Osteoblast (primary cell): Measurements from ENCODE around the gene SLC9A3. TPM values are rescaled to one million over a fixed set of nuclear protein-coding genes. Genes with fewer than 3 reads are reported as not detected.

ENCODE experiments used
- DNase-seq: peaks from one replicate; pipeline ENCODE4 v3.0.0; 2011; ENCODE audit warnings: low spot score, mixed read lengths; ENCODE audit not compliant: insufficient read length; ENCODE audit errors: missing footprints
- H2AFZ ChIP-seq: 2 replicates; pipeline ENCODE4 v1.6.0; 2011; ENCODE audit warnings: mild to moderate bottlenecking, low read length
- H3K27ac ChIP-seq: 2 replicates; pipeline ENCODE4 v1.5.1; 2011; ENCODE audit warnings: mild to moderate bottlenecking, low read depth, low read length, moderate library complexity
- H3K27me3 ChIP-seq: 2 replicates; pipeline ENCODE4 v1.6.0; 2012; ENCODE audit warnings: mild to moderate bottlenecking, control low read depth, inconsistent platforms, low read length, moderate library complexity; ENCODE audit not compliant: insufficient read depth
- H3K36me3 ChIP-seq: 2 replicates; pipeline ENCODE4 v1.5.1; 2011; ENCODE audit warnings: mild to moderate bottlenecking, low read length, control low read depth, moderate library complexity; ENCODE audit not compliant: insufficient read depth
- H3K4me1 ChIP-seq: 2 replicates; pipeline ENCODE4 v1.5.1; 2011; ENCODE audit warnings: mild to moderate bottlenecking, low read length, control low read depth, moderate library complexity; ENCODE audit not compliant: insufficient read depth
- H3K4me2 ChIP-seq: 2 replicates; pipeline ENCODE4 v1.6.0; 2011; ENCODE audit warnings: mild to moderate bottlenecking, low read length; ENCODE audit not compliant: insufficient read depth
- H3K4me3 ChIP-seq: fragments of 200-600 bp; sonication (generic); 3 replicates; pipeline ENCODE4 v1.5.1; 2012; ENCODE audit warnings: mild to moderate bottlenecking, low read length, inconsistent platforms; ENCODE audit not compliant: insufficient read depth
- H3K79me2 ChIP-seq: 2 replicates; pipeline ENCODE4 v1.6.0; 2012; ENCODE audit warnings: mild to moderate bottlenecking, low read length, control low read depth, inconsistent platforms; ENCODE audit not compliant: insufficient read depth
- H3K9me3 ChIP-seq: 2 replicates; pipeline ENCODE4 v1.5.1; 2011; ENCODE audit warnings: low read depth, low read length, control low read depth
- H4K20me1 ChIP-seq: 2 replicates; pipeline ENCODE4 v1.6.0; 2012; ENCODE audit warnings: mild to moderate bottlenecking, low read length, control low read depth; ENCODE audit not compliant: insufficient read depth
- CTCF ChIP-seq: IDR thresholded peaks from 2 replicates; pipeline ENCODE4 v1.5.1; 2011; ENCODE audit warnings: mild to moderate bottlenecking, low read depth, low read length, moderate library complexity; ENCODE audit errors: extremely low read depth
- total RNA-seq: library from RNA; depleted of rRNA; stranded (reverse); fragments of >200 nt; gene quantifications from 2 replicates; pipeline ENCODE4 v1.2.3, GENCODE V29; 2012

The SLC9A3 gene
- total RNA-seq, 1 donor: 1.4 TPM

GRCh38 chr5:473551-474192 lies 50.6 kb downstream of the SLC9A3 start:
- Histone ChIP-seq H3K4me3 (peak overlapping the region; percentile 78), H3K27ac (peak overlapping the region; percentile 28), H2AFZ (no peak overlapping the region), H3K36me3 (peaks cover 17% of the 10 kb centered on the region), H4K20me1 (peaks cover 30% of the 10 kb centered on the region), H3K4me1 (peaks cover 12% of the 10 kb centered on the region), H3K27me3 (peaks cover 28% of the 10 kb centered on the region), H3K79me2 (peaks cover 20% of the 10 kb centered on the region), H3K4me2 (peak overlapping the region; percentile 85), H3K9me3 (no peaks in the 10 kb centered on the region)
- no peak for TF ChIP-seq CTCF
- peak; percentile 95 for DNase-seq

- peak overlapping the region; percentile 61 for H3K27ac ChIP-seq
- H2AFZ ChIP-seq: peak overlapping the region; percentile 47
- peaks cover 20% of the 10 kb centered on the region for H3K79me2 ChIP-seq
Measured at GRCh38 chr5:472656-473550, 51.3 kb downstream of the SLC9A3 start.

GRCh38 chr5:472076-472655 lies 52.1 kb downstream of the SLC9A3 start:
- Histone ChIP-seq H3K4me1 (peaks cover 12% of the 10 kb centered on the region), H3K36me3 (peaks cover 17% of the 10 kb centered on the region), H3K4me2 (peak overlapping the region; percentile 90), H3K27me3 (peaks cover 24% of the 10 kb centered on the region), H4K20me1 (peaks cover 25% of the 10 kb centered on the region), H3K27ac (peak overlapping the region; percentile 61), H2AFZ (peak overlapping the region; percentile 47), H3K4me3 (peak overlapping the region; percentile 83), H3K9me3 (no peaks in the 10 kb centered on the region), H3K79me2 (peaks cover 20% of the 10 kb centered on the region)
- no peak for TF ChIP-seq CTCF
- DNase-seq: peak; percentile 98

More at GRCh38 chr5:472656-473550, 51.3 kb downstream of the SLC9A3 start:
- Histone ChIP-seq H3K27me3 (peaks cover 28% of the 10 kb centered on the region), H4K20me1 (peaks cover 30% of the 10 kb centered on the region), H3K4me2 (peak overlapping the region; percentile 90), H3K9me3 (no peaks in the 10 kb centered on the region), H3K4me1 (peaks cover 12% of the 10 kb centered on the region), H3K4me3 (peak overlapping the region; percentile 83), H3K36me3 (peaks cover 17% of the 10 kb centered on the region)
- DNase-seq: peak; percentile 100
- no peak for TF ChIP-seq CTCF

GRCh38 chr5:471750-472058 lies 52.5 kb downstream of the SLC9A3 start:
- peak; percentile 78 for DNase-seq
- H2AFZ ChIP-seq: no peak overlapping the region
- H3K27ac ChIP-seq: no peak overlapping the region

More at GRCh38 chr5:471750-472058, 52.5 kb downstream of the SLC9A3 start:
- no peak for TF ChIP-seq CTCF
- Histone ChIP-seq H3K4me3 (peak overlapping the region; percentile 83), H3K4me2 (peak overlapping the region; percentile 90), H3K4me1 (peaks cover 12% of the 10 kb centered on the region), H3K36me3 (peaks cover 20% of the 10 kb centered on the region), H3K9me3 (no peaks in the 10 kb centered on the region), H4K20me1 (peaks cover 22% of the 10 kb centered on the region), H3K79me2 (peaks cover 20% of the 10 kb centered on the region), H3K27me3 (peaks cover 19% of the 10 kb centered on the region)
